ENCODE data around the gene FAT4. TPM values are rescaled to one million over a fixed set of nuclear protein-coding genes. Genes with fewer than 3 reads are reported as not detected.

FAT4 gene
- total and polyA plus RNA-seq, 2 donors = 5.2 to 118 TPM

GRCh38 chr4:125360727-125361126, 46.0 kb downstream of the FAT4 start:
- DNase-seq (ENCODE audit: extremely low spot score) = no peak
- Histone ChIP-seq H3K4me3 (ENCODE audit: low read depth, low read length) (no peak overlapping the region), H3K4me1 (ENCODE audit: insufficient read depth) (no peaks in the 10 kb centered on the region), H3K27ac (ENCODE audit: low read depth) (no peak overlapping the region), H3K36me3 (ENCODE audit: insufficient read depth) (no peaks in the 10 kb centered on the region)

Small RNAs within 50 kb of the gene (small RNA-seq; reads per million reads assigned to genes)
- gene RF00019 = not detected

All from urinary bladder (tissue), 4 donors.